H9 (cell line): ENCODE results near the gene CFH. TPM values are rescaled to one million over a fixed set of nuclear protein-coding genes. Genes with fewer than 3 reads are reported as not detected.

Experiments used
- DNase-seq: peaks from one replicate; pipeline ENCODE4 v3.0.0-alpha.2; 2017
- H2AFZ ChIP-seq: one replicate; pipeline ENCODE4 v1.6.1; 2013; ENCODE audit warnings: mild to moderate bottlenecking, low read length, control low read depth, moderate library complexity
- H2AK5ac ChIP-seq: 2 replicates; pipeline ENCODE4 v1.6.1; 2013; ENCODE audit warnings: low read length, control low read depth, mixed read lengths; ENCODE audit not compliant: insufficient read length
- H2BK120ac ChIP-seq: one replicate; pipeline ENCODE4 v1.6.1; 2013; ENCODE audit warnings: low read depth, mild to moderate bottlenecking, low read length, control low read depth, inconsistent platforms; ENCODE audit not compliant: poor library complexity, severe bottlenecking
- H2BK12ac ChIP-seq: 2 replicates; pipeline ENCODE4 v1.6.1; 2013; ENCODE audit warnings: low read length, control low read depth, mixed read lengths, low read depth; ENCODE audit not compliant: insufficient read length
- H2BK15ac ChIP-seq: 2 replicates; pipeline ENCODE4 v1.6.1; 2013; ENCODE audit warnings: low read depth, low read length, control low read depth
- H2BK20ac ChIP-seq: one replicate; pipeline ENCODE4 v1.6.1; 2013; ENCODE audit warnings: low read depth, mild to moderate bottlenecking, low read length, control low read depth, inconsistent platforms; ENCODE audit not compliant: poor library complexity, severe bottlenecking
- H2BK5ac ChIP-seq: 2 replicates; pipeline ENCODE4 v1.6.1; 2013; ENCODE audit warnings: low read length, control low read depth, mixed read lengths; ENCODE audit not compliant: insufficient read length
- H3K14ac ChIP-seq: 2 replicates; pipeline ENCODE4 v1.6.1; 2013; ENCODE audit warnings: low read length, control low read depth; ENCODE audit not compliant: insufficient read depth
- H3K18ac ChIP-seq: 2 replicates; pipeline ENCODE4 v1.6.1; 2013; ENCODE audit warnings: low read depth, mild to moderate bottlenecking, mixed read lengths, low read length, control low read depth; ENCODE audit not compliant: insufficient read length
- H3K23ac ChIP-seq: 2 replicates; pipeline ENCODE4 v1.6.1; 2013; ENCODE audit warnings: low read length, control low read depth, mixed read lengths, low read depth; ENCODE audit not compliant: insufficient read length
- H3K23me2 ChIP-seq: 2 replicates; pipeline ENCODE4 v1.6.1; 2013; ENCODE audit warnings: low read depth, mild to moderate bottlenecking, mixed read lengths, low read length, control low read depth; ENCODE audit not compliant: insufficient read length, poor library complexity, severe bottlenecking
- H3K27ac ChIP-seq: 2 replicates; pipeline ENCODE4 v1.5.1; 2013; ENCODE audit warnings: low read length, control low read depth, mixed read lengths, low read depth; ENCODE audit not compliant: insufficient read length
- H3K27me3 ChIP-seq: 2 replicates; pipeline ENCODE4 v1.6.1; 2013; ENCODE audit warnings: low read length, control low read depth, inconsistent platforms; ENCODE audit not compliant: insufficient read depth
- H3K4ac ChIP-seq: 2 replicates; pipeline ENCODE4 v1.6.1; 2013; ENCODE audit warnings: low read depth, mild to moderate bottlenecking, control low read depth, inconsistent platforms, low read length, moderate library complexity
- H3K4me1 ChIP-seq: 2 replicates; pipeline ENCODE4 v1.6.1; 2013; ENCODE audit warnings: low read length, control low read depth, inconsistent platforms; ENCODE audit not compliant: insufficient read depth
- H3K4me2 ChIP-seq: 2 replicates; pipeline ENCODE4 v1.6.1; 2013; ENCODE audit warnings: low read length, control low read depth, mixed read lengths; ENCODE audit not compliant: insufficient read length, insufficient read depth
- H3K56ac ChIP-seq: 2 replicates; pipeline ENCODE4 v1.6.1; 2013; ENCODE audit warnings: low read depth, mild to moderate bottlenecking, mixed read lengths, low read length, control low read depth; ENCODE audit not compliant: insufficient read length
- H3K79me1 ChIP-seq: 2 replicates; pipeline ENCODE4 v1.6.1; 2013; ENCODE audit warnings: low read depth, mild to moderate bottlenecking, moderate library complexity, low read length, control low read depth, inconsistent platforms; ENCODE audit not compliant: insufficient read depth, poor library complexity, severe bottlenecking
- H3K79me2 ChIP-seq: 2 replicates; pipeline ENCODE4 v1.6.1; 2013; ENCODE audit warnings: low read length, control low read depth, inconsistent platforms; ENCODE audit not compliant: insufficient read depth
- H3K9ac ChIP-seq: 2 replicates; pipeline ENCODE4 v1.6.1; 2013; ENCODE audit warnings: low read length, control low read depth, mixed read lengths; ENCODE audit not compliant: insufficient read length; ENCODE audit errors: extremely low read depth
- H3K9me3 ChIP-seq: one replicate; pipeline ENCODE4 v1.6.1; 2013; ENCODE audit warnings: low read depth, low read length, inconsistent platforms; ENCODE audit not compliant: control insufficient read depth
- H3T11ph ChIP-seq: one replicate; pipeline ENCODE4 v1.6.1; 2013; ENCODE audit warnings: mild to moderate bottlenecking, low read length, control low read depth, inconsistent platforms
- H4K20me1 ChIP-seq: one replicate; pipeline ENCODE4 v1.6.1; 2013; ENCODE audit not compliant: control insufficient read depth, insufficient read length, insufficient read depth
- H4K5ac ChIP-seq: 2 replicates; pipeline ENCODE4 v1.6.1; 2013; ENCODE audit warnings: low read depth, mild to moderate bottlenecking, mixed read lengths, low read length, control low read depth; ENCODE audit not compliant: insufficient read length
- H4K8ac ChIP-seq: replicated peaks from 2 replicates; pipeline ENCODE4 v1.6.1; 2013; ENCODE audit warnings: low read length, control low read depth, mixed read lengths, low read depth; ENCODE audit not compliant: insufficient read length
- H4K91ac ChIP-seq: 2 replicates; pipeline ENCODE4 v1.6.1; 2013; ENCODE audit warnings: low read depth, mild to moderate bottlenecking, moderate library complexity, mixed read lengths, low read length, control low read depth; ENCODE audit not compliant: insufficient read length
- H3K27ac Mint-ChIP-seq, 3 experiments: 2 replicates in 2 of 3; 3 replicates in 1 of 3; pipeline ENCODE4 v1.8.0; 2020 to 2021; ENCODE audit warnings: mixed read lengths in 3 of 3, mild to moderate bottlenecking in 1 of 3, moderate library complexity in 1 of 3
- H3K27me3 Mint-ChIP-seq: 2 replicates; pipeline ENCODE4 v1.8.0; 2021; ENCODE audit warnings: low read depth, mild to moderate bottlenecking, moderate library complexity, mixed read lengths
- H3K36me3 Mint-ChIP-seq, 3 experiments: 2 replicates in 2 of 3; 3 replicates in 1 of 3; pipeline ENCODE4 v1.8.0; 2020 to 2021; ENCODE audit warnings: low read depth in 3 of 3, mixed read lengths in 3 of 3; ENCODE audit not compliant: insufficient read depth in 1 of 3
- H3K4me1 Mint-ChIP-seq, 2 experiments: 2 replicates each; pipeline ENCODE4 v1.8.0; 2020; ENCODE audit warnings: mixed read lengths in 2 of 2
- H3K4me3 Mint-ChIP-seq, 2 experiments: 2 replicates in 1 of 2; 3 replicates in 1 of 2; pipeline ENCODE4 v1.8.0; 2020 to 2021; ENCODE audit warnings: mild to moderate bottlenecking in 2 of 2, mixed read lengths in 2 of 2, moderate library complexity in 1 of 2
- H3K9me3 Mint-ChIP-seq, 2 experiments: 2 replicates in 1 of 2; 3 replicates in 1 of 2; pipeline ENCODE4 v1.8.0; 2020; ENCODE audit warnings: mild to moderate bottlenecking in 2 of 2, mixed read lengths in 2 of 2, moderate library complexity in 1 of 2
- WGBS: extraction: QIAGEN DNeasy Blood & Tissue Kit; methylation state at CpG from one replicate; pipeline ENCODE4 v1.1.7; 2013; ENCODE audit warnings: missing lambda C conversion rate, low lambda C conversion rate, mixed read lengths; ENCODE audit not compliant: insufficient read length; ENCODE audit errors: extremely low coverage; 5-methylcytosine and 5-hydroxymethylcytosine counted together
- total RNA-seq: library from RNA; stranded (reverse); gene quantifications from 2 replicates; pipeline ENCODE4 v1.2.1, GENCODE V29; 2021
- TF ChIP-seq, protein P1 (sequence below): fragments of 200-600 bp; sonication (generic); conservative IDR thresholded peaks from 3 replicates; pipeline ENCODE4 v1.8.0; 2021; ENCODE audit warnings: antibody characterized with exemption, mild to moderate bottlenecking

The CFH gene
- total RNA-seq, 1 experiment from 2014 or later, result not detected

DNA sequence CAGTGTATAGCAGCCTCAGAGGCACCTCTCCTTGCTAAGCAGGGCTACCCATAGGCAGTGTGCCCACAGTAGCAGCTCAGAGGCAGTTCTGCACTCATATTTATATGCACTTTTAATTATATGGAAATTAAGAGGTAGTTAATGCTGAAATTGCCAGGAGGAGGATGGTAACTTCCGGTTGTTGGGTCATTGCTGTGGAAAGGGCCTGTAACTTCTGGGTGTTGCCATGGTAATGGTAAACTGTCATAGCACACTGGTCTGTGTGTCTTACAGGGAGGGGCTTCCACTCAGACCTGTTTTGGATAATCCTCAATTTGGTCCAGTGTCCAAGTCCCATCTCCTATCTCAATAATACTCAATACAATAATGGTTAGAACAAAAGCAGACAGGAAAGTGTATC is 7.6 kb downstream of the CFH start:
- no peak overlapping the region for H2AK5ac ChIP-seq
- H3T11ph ChIP-seq, result no peak overlapping the region
- no peak for DNase-seq
- Mint-ChIP-seq H3K27me3 (no peaks in the 10 kb centered on the region), H3K4me1 (peaks cover 3 to 6% of the 10 kb centered on the region in 2 experiments), H3K36me3 (no peaks in the 10 kb centered on the region), H3K4me3 (no peak overlapping the region), H3K9me3 (no peaks in the 10 kb centered on the region), H3K27ac (no peak overlapping the region)
- H3K23ac ChIP-seq, result no peak overlapping the region
- H4K8ac ChIP-seq, result no peak overlapping the region
- H3K79me2 ChIP-seq, result no peaks in the 10 kb centered on the region
- no peak overlapping the region for H4K91ac ChIP-seq
- no peaks in the 10 kb centered on the region for H3K79me1 ChIP-seq
- H3K4ac ChIP-seq, result no peak overlapping the region
- H3K9ac ChIP-seq, result no peak overlapping the region
- H2BK120ac ChIP-seq, result no peak overlapping the region
- TF ChIP-seq, protein P1, sequence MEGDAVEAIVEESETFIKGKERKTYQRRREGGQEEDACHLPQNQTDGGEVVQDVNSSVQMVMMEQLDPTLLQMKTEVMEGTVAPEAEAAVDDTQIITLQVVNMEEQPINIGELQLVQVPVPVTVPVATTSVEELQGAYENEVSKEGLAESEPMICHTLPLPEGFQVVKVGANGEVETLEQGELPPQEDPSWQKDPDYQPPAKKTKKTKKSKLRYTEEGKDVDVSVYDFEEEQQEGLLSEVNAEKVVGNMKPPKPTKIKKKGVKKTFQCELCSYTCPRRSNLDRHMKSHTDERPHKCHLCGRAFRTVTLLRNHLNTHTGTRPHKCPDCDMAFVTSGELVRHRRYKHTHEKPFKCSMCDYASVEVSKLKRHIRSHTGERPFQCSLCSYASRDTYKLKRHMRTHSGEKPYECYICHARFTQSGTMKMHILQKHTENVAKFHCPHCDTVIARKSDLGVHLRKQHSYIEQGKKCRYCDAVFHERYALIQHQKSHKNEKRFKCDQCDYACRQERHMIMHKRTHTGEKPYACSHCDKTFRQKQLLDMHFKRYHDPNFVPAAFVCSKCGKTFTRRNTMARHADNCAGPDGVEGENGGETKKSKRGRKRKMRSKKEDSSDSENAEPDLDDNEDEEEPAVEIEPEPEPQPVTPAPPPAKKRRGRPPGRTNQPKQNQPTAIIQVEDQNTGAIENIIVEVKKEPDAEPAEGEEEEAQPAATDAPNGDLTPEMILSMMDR, result no peak
- H3K4me1 ChIP-seq, result no peaks in the 10 kb centered on the region
- no peaks in the 10 kb centered on the region for H4K20me1 ChIP-seq
- no peak overlapping the region for H2AFZ ChIP-seq
- no peak overlapping the region for H2BK20ac ChIP-seq
- H3K27me3 ChIP-seq, result no peaks in the 10 kb centered on the region
- H2BK12ac ChIP-seq, result no peak overlapping the region
- no CpG with 5 or more reads among the region's 1 CpG for WGBS
- no peak overlapping the region for H3K18ac ChIP-seq
- no peak overlapping the region for H2BK5ac ChIP-seq
- H3K27ac ChIP-seq, result no peak overlapping the region
- H3K4me2 ChIP-seq, result no peak overlapping the region
- no peak overlapping the region for H3K56ac ChIP-seq
- no peak overlapping the region for H3K14ac ChIP-seq
- no peak overlapping the region for H2BK15ac ChIP-seq
- H3K23me2 ChIP-seq, result no peaks in the 10 kb centered on the region
- H3K9me3 ChIP-seq, result no peaks in the 10 kb centered on the region
- no peak overlapping the region for H4K5ac ChIP-seq
